ENCODE measurements around the gene SNX8.
A peak's percentile ranks its signal among the peaks of the same experiment; 100 is the strongest.

The SNX8 gene

GRCh38 chr7:2239242-2239641, 75.0 kb downstream of the SNX8 start:
- H3K4me1 ChIP-seq (ENCODE audit: control insufficient read depth, insufficient read depth, low read length, poor library complexity, severe bottlenecking), result peaks cover 3% of the 10 kb centered on the region
- H3K4me3 ChIP-seq (ENCODE audit: insufficient read depth, low read depth, low read length, poor library complexity, severe bottlenecking), result no peak overlapping the region
- H3K27me3 ChIP-seq (replicated peaks; ENCODE audit: control insufficient read depth, insufficient read depth, low read length, poor library complexity, severe bottlenecking), result no peaks in the 10 kb centered on the region
- H3K27ac ChIP-seq (ENCODE audit: insufficient read depth, low read length, poor library complexity, severe bottlenecking), result no peak overlapping the region
- no peaks in the 10 kb centered on the region for H3K9me3 ChIP-seq (ENCODE audit: control insufficient read depth, low read length)
- H3K36me3 ChIP-seq (ENCODE audit: control insufficient read depth, insufficient read depth, low read length), result peaks cover 15% of the 10 kb centered on the region
- no peak for DNase-seq

- DNase-seq, result no peak
- H3K27ac ChIP-seq (ENCODE audit: insufficient read depth, low read length, poor library complexity, severe bottlenecking), result no peak overlapping the region
- no peak overlapping the region for H3K4me3 ChIP-seq (ENCODE audit: insufficient read depth, low read depth, low read length, poor library complexity, severe bottlenecking)
- no peaks in the 10 kb centered on the region for H3K27me3 ChIP-seq (replicated peaks; ENCODE audit: control insufficient read depth, insufficient read depth, low read length, poor library complexity, severe bottlenecking)
- H3K4me1 ChIP-seq (ENCODE audit: control insufficient read depth, insufficient read depth, low read length, poor library complexity, severe bottlenecking), result no peaks in the 10 kb centered on the region
- H3K9me3 ChIP-seq (ENCODE audit: control insufficient read depth, low read length), result no peaks in the 10 kb centered on the region
- H3K36me3 ChIP-seq (ENCODE audit: control insufficient read depth, insufficient read depth, low read length), result peaks cover 15% of the 10 kb centered on the region
Measured at GRCh38 chr7:2237109-2237602, 77.1 kb downstream of the SNX8 start.

DNA sequence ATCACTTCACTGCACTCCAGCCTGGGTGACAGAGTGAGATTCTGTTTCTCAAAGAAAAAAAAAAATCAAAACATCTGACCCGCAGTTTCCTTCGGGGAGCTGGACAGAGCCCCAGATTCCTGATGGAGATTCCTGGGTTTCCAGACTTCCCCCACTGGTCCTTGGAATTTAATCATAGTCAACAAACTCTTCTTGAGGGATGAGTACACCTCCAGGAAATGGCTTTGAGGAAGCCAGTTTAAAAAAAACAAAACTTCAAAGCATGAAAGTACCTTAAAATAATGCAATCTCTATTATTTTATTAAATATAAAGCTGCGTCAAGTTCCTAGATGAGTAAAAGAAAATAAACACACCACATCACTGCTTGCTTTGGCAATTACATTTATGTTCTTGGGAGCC, 80.3 kb downstream of the SNX8 start:
- Histone ChIP-seq H3K9me3 (ENCODE audit: control insufficient read depth, low read length) (no peaks in the 10 kb centered on the region), H3K4me3 (ENCODE audit: insufficient read depth, low read depth, low read length, poor library complexity, severe bottlenecking) (no peak overlapping the region), H3K36me3 (ENCODE audit: control insufficient read depth, insufficient read depth, low read length) (peaks cover 15% of the 10 kb centered on the region), H3K27ac (ENCODE audit: insufficient read depth, low read length, poor library complexity, severe bottlenecking) (no peak overlapping the region), H3K4me1 (ENCODE audit: control insufficient read depth, insufficient read depth, low read length, poor library complexity, severe bottlenecking) (peaks cover 6% of the 10 kb centered on the region), H3K27me3 (replicated peaks; ENCODE audit: control insufficient read depth, insufficient read depth, low read length, poor library complexity, severe bottlenecking) (no peaks in the 10 kb centered on the region)
- no peak for DNase-seq

- H3K4me1 ChIP-seq (ENCODE audit: control insufficient read depth, insufficient read depth, low read length, poor library complexity, severe bottlenecking), result peaks cover 6% of the 10 kb centered on the region
- H3K27me3 ChIP-seq (replicated peaks; ENCODE audit: control insufficient read depth, insufficient read depth, low read length, poor library complexity, severe bottlenecking), result no peaks in the 10 kb centered on the region
- H3K36me3 ChIP-seq (ENCODE audit: control insufficient read depth, insufficient read depth, low read length), result peaks cover 9% of the 10 kb centered on the region
- no peaks in the 10 kb centered on the region for H3K9me3 ChIP-seq (ENCODE audit: control insufficient read depth, low read length)
- peak within 1 kb of the TSS; percentile 64 for H3K27ac ChIP-seq (ENCODE audit: insufficient read depth, low read length, poor library complexity, severe bottlenecking)
- peak within 1 kb of the TSS; percentile 85 for H3K4me3 ChIP-seq (ENCODE audit: insufficient read depth, low read depth, low read length, poor library complexity, severe bottlenecking)
- DNase-seq, result peak; percentile 74 to 84 (median 79)
Measured at GRCh38 chr7:2232766-2233520, 81.3 kb downstream of the SNX8 start, which contains the start of gene MAD1L1. TSS of gene MAD1L1 (minus strand) at chr7:2232945. CDS start at chr7:2230133, 2,812 bp downstream.

GRCh38 chr7:2231992-2232765, 82.1 kb downstream of the SNX8 start:
- peaks cover 13% of the 10 kb centered on the region for H3K36me3 ChIP-seq (ENCODE audit: control insufficient read depth, insufficient read depth, low read length)
- peaks cover 6% of the 10 kb centered on the region for H3K4me1 ChIP-seq (ENCODE audit: control insufficient read depth, insufficient read depth, low read length, poor library complexity, severe bottlenecking)
- DNase-seq, result peak in 2 of 3 donors; percentile 9 to 11
- H3K27me3 ChIP-seq (replicated peaks; ENCODE audit: control insufficient read depth, insufficient read depth, low read length, poor library complexity, severe bottlenecking), result no peaks in the 10 kb centered on the region
- H3K27ac ChIP-seq (ENCODE audit: insufficient read depth, low read length, poor library complexity, severe bottlenecking), result peak overlapping the region; percentile 64
- H3K4me3 ChIP-seq (ENCODE audit: insufficient read depth, low read depth, low read length, poor library complexity, severe bottlenecking), result peak overlapping the region; percentile 85
- H3K9me3 ChIP-seq (ENCODE audit: control insufficient read depth, low read length), result no peaks in the 10 kb centered on the region

GRCh38 chr7:2230882-2231281, 83.4 kb downstream of the SNX8 start:
- Histone ChIP-seq H3K36me3 (ENCODE audit: control insufficient read depth, insufficient read depth, low read length) (peaks cover 13% of the 10 kb centered on the region), H3K4me3 (ENCODE audit: insufficient read depth, low read depth, low read length, poor library complexity, severe bottlenecking) (no peak overlapping the region), H3K9me3 (ENCODE audit: control insufficient read depth, low read length) (no peaks in the 10 kb centered on the region), H3K4me1 (ENCODE audit: control insufficient read depth, insufficient read depth, low read length, poor library complexity, severe bottlenecking) (peaks cover 6% of the 10 kb centered on the region), H3K27ac (ENCODE audit: insufficient read depth, low read length, poor library complexity, severe bottlenecking) (no peak overlapping the region), H3K27me3 (replicated peaks; ENCODE audit: control insufficient read depth, insufficient read depth, low read length, poor library complexity, severe bottlenecking) (no peaks in the 10 kb centered on the region)
- DNase-seq, result no peak

- Histone ChIP-seq H3K36me3 (ENCODE audit: control insufficient read depth, insufficient read depth, low read length) (peaks cover 12% of the 10 kb centered on the region), H3K9me3 (ENCODE audit: control insufficient read depth, low read length) (no peaks in the 10 kb centered on the region), H3K27ac (ENCODE audit: insufficient read depth, low read length, poor library complexity, severe bottlenecking) (no peak overlapping the region), H3K4me3 (ENCODE audit: insufficient read depth, low read depth, low read length, poor library complexity, severe bottlenecking) (no peak overlapping the region), H3K4me1 (ENCODE audit: control insufficient read depth, insufficient read depth, low read length, poor library complexity, severe bottlenecking) (peaks cover 6% of the 10 kb centered on the region), H3K27me3 (replicated peaks; ENCODE audit: control insufficient read depth, insufficient read depth, low read length, poor library complexity, severe bottlenecking) (no peaks in the 10 kb centered on the region)
- DNase-seq, result no peak
Measured at GRCh38 chr7:2230226-2230625, 84.0 kb downstream of the SNX8 start.

DNA sequence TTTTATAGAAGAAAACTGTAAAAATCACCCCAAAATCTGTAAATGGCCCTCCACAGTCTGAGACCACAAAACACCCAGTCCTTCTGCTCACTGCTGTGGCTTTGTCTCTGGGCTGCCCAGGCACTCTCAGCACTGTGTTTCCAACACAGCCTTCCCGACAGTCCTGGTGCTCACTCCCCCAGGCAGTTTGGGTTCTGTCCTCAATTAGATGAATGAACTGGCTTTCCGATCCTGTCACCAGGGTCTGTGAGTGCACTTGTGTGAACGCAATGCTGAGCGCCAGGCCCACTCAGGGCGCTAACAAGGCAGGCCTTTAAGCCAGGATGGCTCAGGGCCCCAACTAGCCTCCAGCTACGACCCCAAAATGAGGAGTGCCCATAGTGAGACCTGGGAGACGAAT, 84.8 kb downstream of the SNX8 start:
- DNase-seq, result no peak
- Histone ChIP-seq H3K4me1 (ENCODE audit: control insufficient read depth, insufficient read depth, low read length, poor library complexity, severe bottlenecking) (peaks cover 6% of the 10 kb centered on the region), H3K36me3 (ENCODE audit: control insufficient read depth, insufficient read depth, low read length) (peaks cover 6% of the 10 kb centered on the region), H3K27ac (ENCODE audit: insufficient read depth, low read length, poor library complexity, severe bottlenecking) (no peak overlapping the region), H3K4me3 (ENCODE audit: insufficient read depth, low read depth, low read length, poor library complexity, severe bottlenecking) (no peak overlapping the region), H3K9me3 (ENCODE audit: control insufficient read depth, low read length) (no peaks in the 10 kb centered on the region), H3K27me3 (replicated peaks; ENCODE audit: control insufficient read depth, insufficient read depth, low read length, poor library complexity, severe bottlenecking) (no peaks in the 10 kb centered on the region)

DNA sequence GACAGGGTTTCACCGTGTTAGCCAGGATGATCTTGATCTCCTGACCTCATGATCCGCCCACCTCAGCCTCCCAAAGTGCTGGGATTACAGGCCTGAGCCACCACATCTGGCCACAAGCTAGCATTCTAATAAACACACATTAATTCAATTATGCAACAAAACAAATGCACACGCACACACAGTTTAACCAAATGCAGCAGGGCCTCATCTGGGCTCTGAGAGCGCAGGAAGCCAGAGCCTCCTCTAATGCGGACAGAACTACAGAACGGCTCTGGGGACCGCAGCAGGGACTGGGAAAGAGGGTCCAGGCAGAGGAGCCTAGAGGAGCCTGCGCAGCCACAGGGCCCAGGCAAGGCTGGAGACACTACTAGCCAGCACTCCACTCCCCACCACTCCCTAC, 85.3 kb downstream of the SNX8 start:
- H3K36me3 ChIP-seq (ENCODE audit: control insufficient read depth, insufficient read depth, low read length), result peaks cover 6% of the 10 kb centered on the region

GRCh38 chr7:2227699-2228098, 86.5 kb downstream of the SNX8 start:
- Histone ChIP-seq H3K4me3 (ENCODE audit: insufficient read depth, low read depth, low read length, poor library complexity, severe bottlenecking) (no peak overlapping the region), H3K27me3 (replicated peaks; ENCODE audit: control insufficient read depth, insufficient read depth, low read length, poor library complexity, severe bottlenecking) (no peaks in the 10 kb centered on the region), H3K9me3 (ENCODE audit: control insufficient read depth, low read length) (no peaks in the 10 kb centered on the region), H3K36me3 (ENCODE audit: control insufficient read depth, insufficient read depth, low read length) (peaks cover 13% of the 10 kb centered on the region), H3K4me1 (ENCODE audit: control insufficient read depth, insufficient read depth, low read length, poor library complexity, severe bottlenecking) (peaks cover 6% of the 10 kb centered on the region), H3K27ac (ENCODE audit: insufficient read depth, low read length, poor library complexity, severe bottlenecking) (no peak overlapping the region)
- DNase-seq, result no peak

More for the DNA sequence above, 85.3 kb downstream of the SNX8 start:
- Histone ChIP-seq H3K4me3 (ENCODE audit: insufficient read depth, low read depth, low read length, poor library complexity, severe bottlenecking) (no peak overlapping the region), H3K9me3 (ENCODE audit: control insufficient read depth, low read length) (no peaks in the 10 kb centered on the region), H3K27ac (ENCODE audit: insufficient read depth, low read length, poor library complexity, severe bottlenecking) (no peak overlapping the region), H3K4me1 (ENCODE audit: control insufficient read depth, insufficient read depth, low read length, poor library complexity, severe bottlenecking) (peaks cover 6% of the 10 kb centered on the region), H3K27me3 (replicated peaks; ENCODE audit: control insufficient read depth, insufficient read depth, low read length, poor library complexity, severe bottlenecking) (no peaks in the 10 kb centered on the region)
- DNase-seq, result no peak

Data from effector memory CD4-positive, alpha-beta T cell (primary cell).